ENCODE results near the gene RPL13.
A peak's percentile ranks its signal among the peaks of the same experiment; 100 is the strongest.

The RPL13 gene

DNA sequence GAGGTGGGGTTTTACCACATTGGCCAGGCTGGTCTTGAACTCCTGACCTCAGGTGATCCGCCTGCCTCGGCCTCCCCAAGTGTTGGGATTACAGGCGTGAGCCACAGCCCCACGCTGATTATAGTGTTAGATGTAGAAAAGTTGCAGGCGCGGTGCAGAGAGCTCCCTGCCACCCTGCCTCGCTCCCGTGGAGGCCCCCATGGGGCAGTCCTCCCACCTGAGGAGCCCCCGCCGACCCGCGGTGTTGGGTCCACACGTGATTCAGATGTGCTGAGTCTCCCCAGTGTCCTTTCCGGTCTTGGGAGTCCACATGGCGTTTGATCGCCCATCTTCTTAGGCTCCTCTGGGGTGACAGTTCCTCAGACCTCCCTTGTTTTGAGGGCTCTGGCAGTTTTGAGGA, 5.2 kb upstream of the RPL13 start:
- no peaks in the 10 kb centered on the region for H3K27me3 ChIP-seq (ENCODE audit: insufficient read depth, low read length, poor library complexity)
- H3K36me3 ChIP-seq (ENCODE audit: insufficient read depth, low read length) = peaks cover 59% of the 10 kb centered on the region
- H3K4me2 ChIP-seq (ENCODE audit: insufficient read depth, low read length) = no peak overlapping the region
- peaks cover 4% of the 10 kb centered on the region; the same call in 1 of the 2 replicates for H4K20me1 ChIP-seq (ENCODE audit: insufficient read depth, low read length)
- no peak for DNase-seq
- no peak overlapping the region for H2AFZ ChIP-seq (ENCODE audit: low read depth, low read length)
- no peak overlapping the region for H3K9ac ChIP-seq (ENCODE audit: low read depth, low read length)
- no peaks in the 10 kb centered on the region for H3K9me3 ChIP-seq (ENCODE audit: insufficient read depth, low read length, severe bottlenecking)
- no peak overlapping the region for H3K4me3 ChIP-seq (ENCODE audit: low read depth in 1 of 2, low read length in 2 of 2)
- no peak for ATAC-seq (ENCODE audit: insufficient read depth, low read depth)
- no peak overlapping the region for H3K27ac ChIP-seq (ENCODE audit: low read length)
- peaks cover 7% of the 10 kb centered on the region for H3K79me2 ChIP-seq (ENCODE audit: insufficient read depth, low read length)
- no peak for TF ChIP-seq EZH2 (IDR thresholded peaks at IDR 0.05; ENCODE audit: borderline replicate concordance, low read depth, low read length, severe bottlenecking)
- TF ChIP-seq, protein P1, sequence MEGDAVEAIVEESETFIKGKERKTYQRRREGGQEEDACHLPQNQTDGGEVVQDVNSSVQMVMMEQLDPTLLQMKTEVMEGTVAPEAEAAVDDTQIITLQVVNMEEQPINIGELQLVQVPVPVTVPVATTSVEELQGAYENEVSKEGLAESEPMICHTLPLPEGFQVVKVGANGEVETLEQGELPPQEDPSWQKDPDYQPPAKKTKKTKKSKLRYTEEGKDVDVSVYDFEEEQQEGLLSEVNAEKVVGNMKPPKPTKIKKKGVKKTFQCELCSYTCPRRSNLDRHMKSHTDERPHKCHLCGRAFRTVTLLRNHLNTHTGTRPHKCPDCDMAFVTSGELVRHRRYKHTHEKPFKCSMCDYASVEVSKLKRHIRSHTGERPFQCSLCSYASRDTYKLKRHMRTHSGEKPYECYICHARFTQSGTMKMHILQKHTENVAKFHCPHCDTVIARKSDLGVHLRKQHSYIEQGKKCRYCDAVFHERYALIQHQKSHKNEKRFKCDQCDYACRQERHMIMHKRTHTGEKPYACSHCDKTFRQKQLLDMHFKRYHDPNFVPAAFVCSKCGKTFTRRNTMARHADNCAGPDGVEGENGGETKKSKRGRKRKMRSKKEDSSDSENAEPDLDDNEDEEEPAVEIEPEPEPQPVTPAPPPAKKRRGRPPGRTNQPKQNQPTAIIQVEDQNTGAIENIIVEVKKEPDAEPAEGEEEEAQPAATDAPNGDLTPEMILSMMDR (IDR thresholded peaks at IDR 0.05; ENCODE audit: borderline replicate concordance, extremely low read depth, low read length, poor library complexity, severe bottlenecking) = no peak
- peaks cover 8% of the 10 kb centered on the region for H3K4me1 ChIP-seq (ENCODE audit: insufficient read depth, low read length)

DNA sequence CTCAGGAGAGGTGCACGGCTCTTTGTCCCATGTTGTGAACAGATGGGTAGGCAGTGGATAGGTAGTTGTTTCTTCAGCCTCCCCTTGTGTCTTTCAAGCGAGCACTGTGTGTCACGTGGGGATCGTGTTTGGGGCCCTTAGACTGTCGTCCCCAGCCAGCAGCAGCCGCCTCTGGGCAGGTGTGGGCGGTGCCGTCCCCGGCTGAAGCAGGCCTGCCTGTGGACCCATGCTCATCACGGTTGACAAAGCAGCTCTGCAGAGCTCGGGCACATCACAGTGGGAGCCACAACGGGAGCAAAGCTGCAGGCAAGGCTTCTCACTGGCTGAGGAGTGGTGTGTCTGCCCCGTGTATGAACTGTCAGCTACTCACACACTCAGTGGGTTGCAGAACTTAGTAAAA, 4.7 kb upstream of the RPL13 start:
- H3K36me3 ChIP-seq (ENCODE audit: insufficient read depth, low read length) = peaks cover 55% of the 10 kb centered on the region
- no peak for ATAC-seq (ENCODE audit: insufficient read depth, low read depth)

DNA sequence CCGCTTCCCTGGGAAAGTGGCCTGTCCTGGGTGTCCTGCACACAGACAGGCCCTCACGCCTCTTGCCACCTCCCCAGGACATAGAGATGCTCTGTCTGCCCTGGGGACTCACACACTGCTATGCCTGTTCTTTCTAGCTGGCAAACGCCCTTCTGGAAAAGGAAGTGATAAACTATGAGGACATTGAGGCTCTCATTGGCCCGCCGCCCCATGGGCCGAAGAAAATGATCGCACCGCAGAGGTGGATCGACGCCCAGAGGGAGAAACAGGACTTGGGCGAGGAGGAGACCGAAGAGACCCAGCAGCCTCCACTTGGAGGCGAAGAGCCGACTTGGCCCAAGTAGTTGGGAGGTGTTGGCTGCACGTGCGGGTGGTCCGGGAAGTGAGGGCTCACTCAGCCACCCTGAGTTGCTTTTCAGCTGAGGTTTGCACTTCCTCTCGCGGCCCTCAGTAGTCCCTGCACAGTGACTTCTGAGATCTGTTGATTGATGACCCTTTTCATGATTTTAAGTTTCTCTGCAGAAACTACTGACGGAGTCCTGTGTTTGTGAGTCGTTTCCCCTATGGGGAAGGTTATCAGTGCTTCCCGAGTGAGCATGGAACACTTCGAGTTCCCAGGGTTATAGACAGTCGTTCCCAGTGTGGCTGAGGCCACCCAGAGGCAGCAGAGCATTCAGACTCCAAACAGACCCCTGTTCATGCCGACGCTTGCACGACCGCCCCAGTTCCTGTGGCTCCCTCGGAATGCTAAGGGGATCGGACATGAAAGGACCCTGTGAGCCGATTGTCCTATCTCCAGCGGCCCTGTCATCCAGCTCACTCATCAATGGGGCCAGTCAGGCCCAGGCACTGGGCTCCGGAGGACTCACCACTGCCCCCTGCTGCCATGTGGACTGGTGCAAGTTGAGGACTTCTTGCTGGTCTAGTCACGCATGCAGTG, 3.5 kb upstream of the RPL13 start:
- Histone ChIP-seq H3K79me2 (ENCODE audit: insufficient read depth, low read length) (peaks cover 23% of the 10 kb centered on the region), H3K27ac (ENCODE audit: low read length) (no peak overlapping the region), H3K4me1 (ENCODE audit: insufficient read depth, low read length) (peaks cover 15% of the 10 kb centered on the region), H3K9me3 (ENCODE audit: insufficient read depth, low read length, severe bottlenecking) (no peaks in the 10 kb centered on the region), H2AFZ (ENCODE audit: low read depth, low read length) (no peak overlapping the region), H3K4me3 (ENCODE audit: low read depth in 1 of 2, low read length in 2 of 2) (no peak overlapping the region), H3K27me3 (ENCODE audit: insufficient read depth, low read length, poor library complexity) (no peaks in the 10 kb centered on the region), H3K36me3 (ENCODE audit: insufficient read depth, low read length) (peaks cover 59% of the 10 kb centered on the region), H3K4me2 (ENCODE audit: insufficient read depth, low read length) (no peak overlapping the region), H3K9ac (ENCODE audit: low read depth, low read length) (no peak overlapping the region), H4K20me1 (ENCODE audit: insufficient read depth, low read length) (peaks cover 17% of the 10 kb centered on the region)
- ATAC-seq (ENCODE audit: insufficient read depth, low read depth) = peak; percentile 62
- TF ChIP-seq EZH2 (IDR thresholded peaks at IDR 0.05; ENCODE audit: borderline replicate concordance, low read depth, low read length, severe bottlenecking) = no peak
- TF ChIP-seq, protein P1 (IDR thresholded peaks at IDR 0.05; ENCODE audit: borderline replicate concordance, extremely low read depth, low read length, poor library complexity, severe bottlenecking) = peak; percentile 85
- peak; percentile 81 for DNase-seq

More for the DNA sequence above, 4.7 kb upstream of the RPL13 start:
- Histone ChIP-seq H3K4me3 (ENCODE audit: low read depth in 1 of 2, low read length in 2 of 2) (no peak overlapping the region), H3K9ac (ENCODE audit: low read depth, low read length) (no peak overlapping the region), H3K27me3 (ENCODE audit: insufficient read depth, low read length, poor library complexity) (no peaks in the 10 kb centered on the region), H3K79me2 (ENCODE audit: insufficient read depth, low read length) (peaks cover 10% of the 10 kb centered on the region), H4K20me1 (ENCODE audit: insufficient read depth, low read length) (peaks cover 5% of the 10 kb centered on the region), H2AFZ (ENCODE audit: low read depth, low read length) (no peak overlapping the region), H3K4me1 (ENCODE audit: insufficient read depth, low read length) (peaks cover 8% of the 10 kb centered on the region), H3K9me3 (ENCODE audit: insufficient read depth, low read length, severe bottlenecking) (no peaks in the 10 kb centered on the region), H3K27ac (ENCODE audit: low read length) (no peak overlapping the region), H3K4me2 (ENCODE audit: insufficient read depth, low read length) (no peak overlapping the region)
- DNase-seq = no peak
- no peak for TF ChIP-seq EZH2 (IDR thresholded peaks at IDR 0.05; ENCODE audit: borderline replicate concordance, low read depth, low read length, severe bottlenecking)
- TF ChIP-seq, protein P1 (IDR thresholded peaks at IDR 0.05; ENCODE audit: borderline replicate concordance, extremely low read depth, low read length, poor library complexity, severe bottlenecking) = no peak
